GM19372 (cell line): ENCODE data around the gene FGFR4.

Source experiments
- ATAC-seq: cut with Tn5 transposase; IDR thresholded peaks from one replicate; pipeline ENCODE4 v1.9.1; 2021; ENCODE audit warnings: mild to moderate bottlenecking, low read depth, moderate library complexity; ENCODE audit not compliant: unreplicated experiment

Gene FGFR4

DNA sequence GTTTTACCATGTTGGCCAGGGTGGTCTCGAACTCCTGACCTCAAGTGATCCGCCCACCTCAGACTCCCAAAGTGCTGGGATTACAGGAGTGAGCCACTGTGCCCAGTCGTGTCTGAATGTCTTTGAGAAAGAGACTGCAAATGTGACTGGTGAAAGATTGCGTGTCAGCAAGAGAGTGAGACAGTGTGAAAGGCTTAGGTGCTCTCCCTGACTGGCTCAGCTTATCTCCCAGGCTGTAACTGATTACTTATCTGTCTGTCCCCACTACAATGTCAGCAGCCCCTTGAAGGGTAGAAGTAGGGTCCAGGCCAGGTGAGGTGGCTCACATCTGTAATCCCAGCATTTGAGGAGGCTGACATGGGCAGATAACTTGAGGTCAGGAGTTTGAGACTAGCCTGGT lies 3.4 kb upstream of the FGFR4 start:
- no peak for ATAC-seq

DNA sequence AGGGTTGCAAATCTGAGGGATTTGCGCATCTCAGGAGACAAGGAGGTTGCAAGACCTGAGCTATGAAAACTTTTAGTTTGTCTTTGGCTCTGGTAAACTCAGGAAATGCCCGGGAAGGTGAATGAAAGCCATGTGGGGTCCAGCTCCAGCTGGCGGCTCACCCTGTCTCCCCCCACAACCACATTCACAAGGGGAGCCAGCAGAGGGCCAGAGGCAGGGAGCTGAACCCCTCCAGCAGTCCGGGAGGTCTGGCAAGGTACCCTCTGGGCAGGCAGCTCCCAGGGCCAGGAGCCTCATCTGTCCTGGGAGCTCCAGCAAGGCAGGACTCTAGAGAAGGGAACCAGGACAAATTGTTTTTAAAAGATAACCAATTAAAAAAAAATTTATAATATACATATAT lies 2.5 kb upstream of the FGFR4 start:
- no peak for ATAC-seq

DNA sequence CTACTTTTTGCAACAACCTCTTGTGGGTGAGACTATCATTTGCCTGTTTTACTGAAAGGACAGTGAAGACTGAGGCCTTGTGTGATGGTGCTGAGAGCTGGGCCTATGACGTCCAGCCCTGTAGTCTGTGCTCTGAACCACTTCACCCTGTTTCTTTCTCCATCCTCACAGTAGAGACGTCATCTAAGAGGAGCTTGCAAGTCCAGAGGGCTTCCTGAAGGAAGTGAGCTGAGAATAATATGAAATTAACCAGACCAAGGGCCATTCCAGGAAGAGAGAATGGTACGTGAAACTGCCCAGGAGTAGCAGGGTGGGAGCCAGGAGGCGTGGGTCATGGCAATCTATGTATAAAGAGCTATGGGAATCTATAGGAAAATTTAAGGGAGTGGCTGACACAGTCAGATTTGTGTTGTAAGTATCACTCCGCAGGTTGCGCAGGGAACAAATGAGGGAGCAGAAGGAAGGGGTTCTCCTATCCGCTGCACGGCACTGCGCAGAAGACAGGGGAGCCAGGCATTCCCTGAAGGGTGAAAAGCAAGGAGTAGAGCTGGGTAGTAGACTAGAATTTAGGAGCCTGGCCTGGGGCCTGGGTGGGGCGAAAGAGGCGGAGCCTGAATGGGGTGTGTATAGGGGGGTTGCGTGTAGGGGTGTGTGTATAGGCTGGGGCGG lies 596 bp upstream of the FGFR4 start:
- no peak for ATAC-seq

DNA sequence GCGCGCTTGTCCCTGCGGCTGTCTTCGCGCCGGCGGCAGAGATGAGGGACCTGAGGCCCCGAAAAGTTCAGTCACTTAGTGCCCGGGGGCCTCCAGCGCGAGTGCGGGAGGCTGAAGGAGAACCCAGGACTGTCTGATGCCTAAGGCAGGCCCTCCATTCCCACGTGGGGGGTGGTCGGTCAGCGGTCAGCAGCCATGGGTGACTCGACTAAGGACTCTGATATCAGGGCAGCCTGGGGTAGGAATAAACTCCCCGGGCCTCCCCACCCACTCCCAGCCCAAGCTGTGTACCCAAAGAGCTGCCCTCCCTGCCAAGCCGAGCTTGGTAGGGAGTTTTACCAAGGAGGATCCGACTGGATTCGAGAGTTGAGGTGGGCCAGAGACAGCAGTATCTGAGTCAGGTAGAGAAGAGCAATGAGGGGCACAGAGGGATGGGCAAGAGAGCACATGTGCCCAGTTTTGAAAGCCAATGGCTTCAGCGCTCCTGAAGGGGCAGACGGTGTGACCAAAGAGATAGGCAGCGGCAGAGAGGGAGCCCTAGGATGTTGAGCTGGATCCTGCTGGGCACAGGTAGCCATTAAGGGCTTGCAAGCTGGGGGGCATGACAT lies 787 bp downstream of the FGFR4 start:
- no peak for ATAC-seq

DNA sequence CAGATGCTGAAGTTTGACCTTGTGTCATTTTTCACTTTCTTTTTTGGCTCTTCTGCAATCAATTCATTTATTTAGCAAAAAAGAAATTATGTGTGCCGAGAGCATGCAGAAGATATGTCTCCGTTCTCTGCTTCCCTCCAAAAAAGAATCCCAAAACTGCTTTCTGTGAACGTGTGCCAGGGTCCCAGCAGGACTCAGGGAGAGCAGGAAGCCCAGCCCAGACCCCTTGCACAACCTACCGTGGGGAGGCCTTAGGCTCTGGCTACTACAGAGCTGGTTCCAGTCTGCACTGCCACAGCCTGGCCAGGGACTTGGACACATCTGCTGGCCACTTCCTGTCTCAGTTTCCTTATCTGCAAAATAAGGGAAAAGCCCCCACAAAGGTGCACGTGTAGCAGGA lies 2.4 kb downstream of the FGFR4 start:
- ATAC-seq, result no peak

DNA sequence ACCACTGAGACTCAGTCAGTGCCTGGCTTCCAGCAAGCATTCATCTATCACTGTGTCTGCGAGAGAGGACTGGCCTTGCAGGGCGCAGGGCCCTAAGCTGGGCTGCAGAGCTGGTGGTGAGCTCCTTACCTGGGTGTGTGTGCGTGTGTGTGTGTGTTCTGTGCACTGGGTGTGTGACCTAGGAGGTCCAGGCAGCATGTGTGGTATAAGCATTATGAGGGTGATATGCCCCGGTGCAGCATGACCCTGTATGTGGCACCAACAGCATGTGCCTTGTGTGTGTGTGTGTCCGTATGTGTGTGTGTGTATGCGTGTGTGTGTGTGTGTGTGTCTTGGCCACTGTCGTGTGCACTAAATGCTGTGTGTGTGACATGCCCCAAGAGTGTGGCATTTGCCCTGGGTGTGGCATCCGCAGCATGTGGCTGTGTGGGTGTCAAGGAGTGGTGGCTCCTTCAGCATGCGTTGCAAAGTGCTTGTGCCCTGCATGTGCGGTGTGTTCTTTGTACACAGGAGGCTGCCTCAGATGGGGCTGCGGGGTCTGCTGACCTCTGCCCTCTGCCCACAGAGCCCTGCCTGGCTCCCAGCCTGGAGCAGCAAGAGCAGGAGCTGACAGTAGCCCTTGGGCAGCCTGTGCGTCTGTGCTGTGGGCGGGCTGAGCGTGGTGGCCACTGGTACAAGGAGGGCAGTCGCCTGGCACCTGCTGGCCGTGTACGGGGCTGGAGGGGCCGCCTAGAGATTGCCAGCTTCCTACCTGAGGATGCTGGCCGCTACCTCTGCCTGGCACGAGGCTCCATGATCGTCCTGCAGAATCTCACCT lies 3.3 kb downstream of the FGFR4 start:
- ATAC-seq, result no peak

DNA sequence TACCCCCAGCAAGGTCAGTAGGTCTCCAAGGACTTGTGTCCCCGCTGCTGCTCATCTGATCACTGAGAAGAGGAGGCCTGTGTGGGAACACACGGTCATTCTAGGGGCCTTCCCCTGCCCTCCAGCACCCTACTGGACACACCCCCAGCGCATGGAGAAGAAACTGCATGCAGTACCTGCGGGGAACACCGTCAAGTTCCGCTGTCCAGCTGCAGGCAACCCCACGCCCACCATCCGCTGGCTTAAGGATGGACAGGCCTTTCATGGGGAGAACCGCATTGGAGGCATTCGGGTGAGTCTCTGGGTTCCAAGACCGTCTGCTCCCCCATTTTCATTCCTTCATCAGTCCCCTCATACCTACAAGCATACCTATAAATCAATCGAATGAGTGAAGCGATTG lies 4.1 kb downstream of the FGFR4 start:
- no peak for ATAC-seq

DNA sequence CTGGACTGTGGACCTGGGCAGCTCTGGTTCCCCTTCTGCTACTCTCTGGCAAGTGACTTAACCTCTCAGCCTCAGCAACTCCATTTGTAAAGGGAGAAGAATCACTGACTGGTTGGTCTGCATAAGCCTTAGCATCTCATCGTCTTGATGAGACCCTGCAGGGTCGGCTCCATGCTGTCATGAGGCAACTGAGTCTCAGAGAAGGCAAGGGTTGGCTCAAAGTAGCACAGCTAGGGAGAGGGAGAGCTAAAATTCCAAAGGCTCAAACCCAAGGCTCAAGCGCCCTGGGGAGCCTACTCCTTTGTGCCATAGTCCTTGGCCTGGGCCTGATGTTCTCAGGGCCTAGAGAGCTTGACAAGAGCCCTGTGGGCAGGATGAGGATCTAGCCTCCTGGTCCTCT lies 4.5 kb downstream of the FGFR4 start:
- ATAC-seq, result no peak

DNA sequence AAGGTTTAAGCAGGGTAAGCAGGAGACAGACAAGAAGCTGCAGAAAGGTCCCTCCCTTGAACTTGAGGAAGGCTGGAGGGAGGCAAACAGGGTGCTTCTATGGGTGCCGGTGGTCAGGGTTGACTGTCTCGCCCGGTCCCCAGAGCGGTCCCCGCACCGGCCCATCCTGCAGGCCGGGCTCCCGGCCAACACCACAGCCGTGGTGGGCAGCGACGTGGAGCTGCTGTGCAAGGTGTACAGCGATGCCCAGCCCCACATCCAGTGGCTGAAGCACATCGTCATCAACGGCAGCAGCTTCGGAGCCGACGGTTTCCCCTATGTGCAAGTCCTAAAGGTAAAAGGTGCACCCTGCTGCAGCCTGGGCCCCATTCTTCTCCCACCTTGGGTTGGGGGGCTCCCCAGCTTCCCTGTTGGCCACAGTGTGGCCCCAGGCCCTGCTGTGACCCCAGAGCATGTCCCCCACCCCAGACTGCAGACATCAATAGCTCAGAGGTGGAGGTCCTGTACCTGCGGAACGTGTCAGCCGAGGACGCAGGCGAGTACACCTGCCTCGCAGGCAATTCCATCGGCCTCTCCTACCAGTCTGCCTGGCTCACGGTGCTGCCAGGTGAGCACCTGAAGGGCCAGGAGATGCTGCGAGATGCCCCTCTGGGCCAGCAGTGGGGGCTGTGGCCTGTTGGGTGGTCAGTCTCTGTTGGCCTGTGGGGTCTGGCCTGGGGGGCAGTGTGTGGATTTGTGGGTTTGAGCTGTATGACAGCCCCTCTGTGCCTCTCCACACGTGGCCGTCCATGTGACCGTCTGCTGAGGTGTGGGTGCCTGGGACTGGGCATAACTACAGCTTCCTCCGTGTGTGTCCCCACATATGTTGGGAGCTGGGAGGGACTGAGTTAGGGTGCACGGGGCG lies 5.7 kb downstream of the FGFR4 start:
- ATAC-seq, result no peak

DNA sequence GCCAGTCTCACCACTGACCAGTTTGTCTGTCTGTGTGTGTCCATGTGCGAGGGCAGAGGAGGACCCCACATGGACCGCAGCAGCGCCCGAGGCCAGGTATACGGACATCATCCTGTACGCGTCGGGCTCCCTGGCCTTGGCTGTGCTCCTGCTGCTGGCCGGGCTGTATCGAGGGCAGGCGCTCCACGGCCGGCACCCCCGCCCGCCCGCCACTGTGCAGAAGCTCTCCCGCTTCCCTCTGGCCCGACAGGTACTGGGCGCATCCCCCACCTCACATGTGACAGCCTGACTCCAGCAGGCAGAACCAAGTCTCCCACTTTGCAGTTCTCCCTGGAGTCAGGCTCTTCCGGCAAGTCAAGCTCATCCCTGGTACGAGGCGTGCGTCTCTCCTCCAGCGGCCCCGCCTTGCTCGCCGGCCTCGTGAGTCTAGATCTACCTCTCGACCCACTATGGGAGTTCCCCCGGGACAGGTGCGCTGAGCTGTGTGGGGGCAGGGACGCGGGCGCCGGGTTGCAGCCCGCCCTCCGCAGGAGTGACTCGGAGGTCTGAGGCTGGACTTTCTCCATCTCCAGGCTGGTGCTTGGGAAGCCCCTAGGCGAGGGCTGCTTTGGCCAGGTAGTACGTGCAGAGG lies 6.5 kb downstream of the FGFR4 start:
- no peak for ATAC-seq

DNA sequence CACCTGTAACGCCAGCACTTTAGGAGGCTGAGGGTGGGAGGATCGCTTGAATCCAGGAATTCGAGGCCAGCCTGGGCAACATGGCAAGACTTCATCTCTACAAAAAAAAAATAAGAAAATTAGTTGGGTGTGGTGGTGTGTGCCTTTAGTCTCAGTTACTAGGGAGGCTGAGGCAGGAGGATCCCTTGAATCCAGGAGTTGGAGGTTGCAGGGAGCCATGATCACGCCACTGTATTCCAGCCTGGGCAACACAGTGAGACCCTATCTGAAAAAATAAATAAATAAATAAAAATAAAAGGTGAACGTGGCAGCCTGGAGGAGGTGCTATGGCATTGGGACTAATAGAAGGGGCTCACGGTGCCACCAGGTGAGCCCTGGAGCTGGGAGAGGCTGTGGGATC lies 7.1 kb downstream of the FGFR4 start:
- ATAC-seq, result no peak

DNA sequence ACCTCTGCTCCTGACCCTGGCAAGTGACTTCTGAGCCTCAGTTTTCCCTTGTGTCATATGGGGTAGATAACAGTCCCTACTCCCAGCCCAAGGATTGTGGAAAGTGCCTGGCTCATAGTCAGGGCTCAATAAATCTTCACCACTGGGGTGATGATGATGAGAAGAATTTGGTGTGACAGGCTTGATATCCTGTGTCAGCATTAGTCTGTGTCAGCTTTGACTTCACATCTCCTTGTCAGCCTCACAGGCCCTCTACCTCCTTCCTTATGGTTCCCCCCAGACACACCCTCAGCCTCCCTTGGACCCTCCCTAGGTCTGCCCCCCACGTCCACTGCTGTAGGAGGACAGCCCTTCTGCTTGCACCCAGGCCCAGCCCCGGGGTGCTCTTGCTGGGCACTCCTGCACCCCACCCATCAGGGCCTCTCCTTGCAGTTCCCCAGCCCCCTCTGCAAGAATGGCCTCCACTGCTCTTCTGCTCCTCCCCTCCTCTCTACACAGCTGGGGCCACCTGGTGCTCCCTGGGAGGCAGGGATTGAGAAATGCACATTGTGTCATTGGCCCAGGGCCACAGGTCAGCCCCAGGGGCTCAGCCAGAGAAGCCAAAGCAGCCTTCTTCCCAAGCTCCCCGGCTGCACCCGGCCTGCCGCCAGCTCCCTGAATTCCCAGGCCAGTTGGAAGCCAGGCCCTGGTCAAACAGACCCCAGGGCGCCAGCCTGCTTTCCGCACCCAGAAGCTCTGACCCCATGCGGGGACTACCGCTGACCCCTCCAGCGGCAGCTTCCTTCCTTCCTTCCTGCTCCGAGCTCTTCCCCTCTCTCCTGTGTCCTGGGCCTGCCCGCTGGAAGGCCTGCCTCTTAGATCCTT lies 7.7 kb downstream of the FGFR4 start:
- ATAC-seq, result no peak

DNA sequence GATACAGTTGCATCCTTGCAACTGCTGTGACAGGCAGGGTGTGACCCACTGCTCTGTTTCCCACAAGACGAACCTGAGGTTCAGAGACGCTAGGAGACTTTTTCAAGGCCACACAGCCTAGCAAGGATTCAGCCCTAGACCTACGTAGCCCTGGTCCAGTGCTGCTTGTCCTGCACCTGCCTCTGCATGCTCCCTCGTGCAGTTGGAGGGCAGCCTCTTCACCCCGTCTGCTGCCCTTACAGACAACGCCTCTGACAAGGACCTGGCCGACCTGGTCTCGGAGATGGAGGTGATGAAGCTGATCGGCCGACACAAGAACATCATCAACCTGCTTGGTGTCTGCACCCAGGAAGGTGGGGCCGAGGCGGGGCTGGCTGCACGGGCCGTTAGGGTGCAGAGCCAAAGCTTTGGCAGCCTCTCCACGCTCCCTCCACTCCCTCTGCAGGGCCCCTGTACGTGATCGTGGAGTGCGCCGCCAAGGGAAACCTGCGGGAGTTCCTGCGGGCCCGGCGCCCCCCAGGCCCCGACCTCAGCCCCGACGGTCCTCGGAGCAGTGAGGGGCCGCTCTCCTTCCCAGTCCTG lies 8.5 kb downstream of the FGFR4 start:
- no peak for ATAC-seq

DNA sequence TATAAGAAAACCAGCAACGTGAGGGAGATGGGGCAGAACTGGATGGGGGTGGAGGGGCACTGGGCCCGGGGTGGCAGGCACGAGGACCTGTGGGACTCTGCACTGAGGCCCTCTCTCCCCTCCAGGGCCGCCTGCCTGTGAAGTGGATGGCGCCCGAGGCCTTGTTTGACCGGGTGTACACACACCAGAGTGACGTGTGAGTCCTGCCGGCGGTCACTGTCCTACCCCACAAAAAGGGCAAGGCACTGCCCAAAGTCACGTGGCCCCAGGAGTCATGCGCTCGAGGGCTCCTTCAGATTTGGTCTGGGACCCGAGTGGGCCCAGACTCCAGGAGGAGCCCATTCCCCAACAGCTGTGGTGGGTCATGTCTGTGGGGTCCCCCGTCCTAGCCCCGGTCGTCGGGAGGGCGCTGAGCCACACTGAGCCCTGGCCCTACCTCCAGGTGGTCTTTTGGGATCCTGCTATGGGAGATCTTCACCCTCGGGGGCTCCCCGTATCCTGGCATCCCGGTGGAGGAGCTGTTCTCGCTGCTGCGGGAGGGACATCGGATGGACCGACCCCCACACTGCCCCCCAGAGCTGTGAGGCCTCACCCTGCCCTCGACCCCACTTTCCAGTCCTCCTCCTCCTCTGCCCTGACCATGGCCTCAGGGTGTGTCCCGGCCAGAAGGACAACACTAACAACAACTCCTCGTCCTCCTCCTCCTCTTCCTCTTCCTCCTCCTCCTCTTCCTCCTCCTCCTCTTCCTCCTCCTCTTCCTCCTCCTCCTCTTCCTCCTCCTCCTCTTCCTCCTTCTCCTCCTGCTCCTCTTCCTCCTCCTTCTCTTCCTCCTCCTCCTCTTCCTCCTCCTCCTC lies 9.7 kb downstream of the FGFR4 start:
- ATAC-seq, result no peak

DNA sequence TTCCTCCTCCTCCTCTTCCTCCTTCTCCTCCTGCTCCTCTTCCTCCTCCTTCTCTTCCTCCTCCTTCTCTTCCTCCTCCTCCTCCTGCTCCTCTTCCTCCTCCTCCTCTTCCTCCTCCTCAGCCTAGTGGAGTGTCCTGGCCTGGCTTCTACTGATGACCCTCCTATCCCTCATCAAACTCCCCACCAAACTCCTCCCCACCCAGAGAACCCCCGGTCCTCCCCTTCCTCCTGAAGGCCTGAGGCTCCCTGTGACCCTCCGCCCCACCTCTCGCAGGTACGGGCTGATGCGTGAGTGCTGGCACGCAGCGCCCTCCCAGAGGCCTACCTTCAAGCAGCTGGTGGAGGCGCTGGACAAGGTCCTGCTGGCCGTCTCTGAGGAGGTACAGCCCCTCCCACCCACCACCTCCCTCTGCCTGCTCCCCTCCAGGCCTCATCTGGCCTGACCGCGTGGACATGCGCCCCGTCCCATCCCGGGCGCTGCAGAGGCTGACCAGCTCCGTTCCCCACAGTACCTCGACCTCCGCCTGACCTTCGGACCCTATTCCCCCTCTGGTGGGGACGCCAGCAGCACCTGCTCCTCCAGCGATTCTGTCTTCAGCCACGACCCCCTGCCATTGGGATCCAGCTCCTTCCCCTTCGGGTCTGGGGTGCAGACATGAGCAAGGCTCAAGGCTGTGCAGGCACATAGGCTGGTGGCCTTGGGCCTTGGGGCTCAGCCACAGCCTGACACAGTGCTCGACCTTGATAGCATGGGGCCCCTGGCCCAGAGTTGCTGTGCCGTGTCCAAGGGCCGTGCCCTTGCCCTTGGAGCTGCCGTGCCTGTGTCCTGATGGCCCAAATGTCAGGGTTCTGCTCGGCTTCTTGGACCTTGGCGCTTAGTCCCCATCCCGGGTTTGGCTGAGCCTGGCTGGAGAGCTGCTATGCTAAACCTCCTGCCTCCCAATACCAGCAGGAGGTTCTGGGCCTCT lies 10.6 kb downstream of the FGFR4 start:
- ATAC-seq, result no peak

DNA sequence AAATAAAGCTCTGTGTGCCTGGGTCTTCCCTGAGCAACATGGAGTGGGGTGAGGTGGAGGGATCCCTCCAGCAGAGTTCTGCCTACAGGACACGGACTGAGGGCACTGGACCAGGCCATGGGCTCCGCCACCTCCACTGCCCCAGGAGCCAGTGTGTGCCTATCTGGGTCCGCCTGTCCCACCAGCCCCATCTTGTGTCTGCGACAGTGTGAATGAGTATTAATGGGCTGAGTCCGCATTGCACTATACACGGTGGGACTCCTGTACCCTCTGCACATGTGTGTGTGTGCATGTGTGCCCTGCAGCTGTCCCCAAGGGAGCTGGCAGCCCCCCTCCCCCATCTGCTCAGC lies 11.4 kb downstream of the FGFR4 start:
- ATAC-seq, result no peak

DNA sequence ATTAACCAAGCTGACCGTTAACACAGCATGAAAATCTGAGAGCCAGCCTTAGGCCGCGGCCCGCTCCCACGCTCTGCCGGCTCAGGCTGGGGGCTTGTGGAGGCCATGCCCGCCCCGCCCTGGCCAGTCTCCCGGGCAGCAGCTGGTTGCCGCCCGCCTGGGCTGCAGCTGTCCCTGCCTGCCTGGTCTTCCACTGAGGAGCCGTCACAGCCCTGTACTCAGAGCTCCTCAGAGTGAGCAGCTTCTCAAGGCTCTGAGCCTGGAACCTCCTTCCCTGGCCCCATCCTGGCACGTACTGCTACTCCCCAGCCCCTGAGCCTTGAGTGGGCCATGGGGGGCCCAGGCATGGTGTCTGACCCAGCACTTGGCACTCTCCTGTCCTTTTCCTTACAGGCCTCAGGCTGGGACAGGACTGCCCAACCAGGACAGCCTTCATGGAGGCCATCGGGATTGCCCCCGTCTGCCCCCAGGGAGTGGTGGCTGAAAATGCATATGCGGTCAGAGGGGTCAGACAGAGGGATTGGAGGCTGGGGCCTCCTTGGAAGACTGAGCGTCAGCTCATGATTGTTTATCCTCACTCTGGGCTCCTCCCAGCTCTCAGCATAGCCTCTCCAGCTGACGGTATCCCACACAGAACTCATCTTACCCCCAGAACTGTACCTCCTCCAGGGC lies 11.9 kb downstream of the FGFR4 start:
- no peak for ATAC-seq
